Neutrophil (primary cell): ENCODE results near the gene PTMS.

Experiments used
- H3K27ac ChIP-seq: fragments of 200-600 bp; sonication (generic); 2 replicates; pipeline ENCODE4 v1.5.1; 2016; ENCODE audit warnings: mild to moderate bottlenecking, moderate library complexity
- H3K27me3 ChIP-seq: fragments of 200-600 bp; sonication (generic); 2 replicates; pipeline ENCODE4 v1.6.0; 2016; ENCODE audit warnings: mild to moderate bottlenecking
- H3K36me3 ChIP-seq: fragments of 200-600 bp; sonication (generic); 2 replicates; pipeline ENCODE4 v1.5.1; 2017
- H3K4me1 ChIP-seq, 2 experiments: fragments of 200-600 bp in 1 of 2; sonication (generic) in 1 of 2; 1 replicate in 1 of 2; 2 replicates in 1 of 2; pipeline versions ENCODE4 v1.5.1 to v1.6.1; 2013 to 2016; ENCODE audit warnings: low read depth in 1 of 2, low read length in 1 of 2, mild to moderate bottlenecking in 1 of 2, moderate library complexity in 1 of 2; ENCODE audit not compliant: control insufficient read depth in 1 of 2, insufficient read depth in 1 of 2
- H3K4me3 ChIP-seq, 2 experiments: fragments of 200-600 bp in 1 of 2; sonication (generic) in 1 of 2; 1 replicate in 1 of 2; 2 replicates in 1 of 2; pipeline ENCODE4 v1.5.1; 2013 to 2016; ENCODE audit warnings: low read depth in 1 of 2, low read length in 1 of 2, mild to moderate bottlenecking in 1 of 2, moderate library complexity in 1 of 2
- H3K9me3 ChIP-seq: fragments of 200-600 bp; sonication (generic); 2 replicates; pipeline ENCODE4 v1.5.1; 2016
- TF ChIP-seq, protein P1 (sequence below): fragments of 200-600 bp; sonication (generic); IDR thresholded peaks from 2 replicates; pipeline ENCODE4 v1.5.1; 2016; ENCODE audit warnings: antibody characterized with exemption

Gene PTMS

DNA sequence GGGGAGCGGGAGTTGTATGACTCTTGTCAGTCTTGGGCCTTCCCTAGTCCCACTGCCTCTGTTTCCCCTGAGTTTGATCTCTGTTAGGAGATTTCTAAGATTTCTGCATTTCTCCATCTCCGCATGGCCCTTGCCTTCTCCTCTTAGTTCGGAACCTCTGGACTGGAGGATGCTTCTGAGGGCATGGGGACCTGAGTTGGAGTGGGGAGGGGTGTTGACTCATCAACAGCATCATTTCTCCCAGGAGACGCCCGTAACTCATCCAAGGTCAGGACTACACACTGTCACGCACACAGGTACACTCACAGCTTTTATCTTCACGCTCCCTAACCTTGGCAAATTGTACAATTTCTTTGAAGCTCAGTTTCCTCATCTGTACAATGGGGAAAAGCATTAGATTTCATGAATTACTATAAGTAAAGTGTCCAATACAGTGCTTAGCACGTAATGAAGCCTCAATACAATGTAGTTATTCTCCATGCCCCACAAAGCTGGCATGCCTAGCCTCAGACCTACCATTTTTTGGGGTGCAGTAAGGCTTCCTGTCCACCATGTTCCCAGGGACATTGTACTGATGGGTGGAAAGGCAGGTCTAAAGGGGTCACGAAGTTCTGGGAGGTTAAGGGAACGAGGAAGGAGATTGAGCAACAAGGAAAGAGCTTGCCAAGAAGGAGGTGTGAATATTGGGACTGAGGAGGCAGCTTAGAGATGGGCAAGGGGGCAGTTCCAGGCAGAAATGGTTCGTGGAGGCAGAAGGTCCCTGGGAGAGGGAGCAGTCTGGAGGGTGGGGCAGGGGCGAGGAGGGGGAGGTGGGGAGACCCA is 5.6 kb downstream of the PTMS start:
- Histone ChIP-seq H3K9me3 (no peaks in the 10 kb centered on the region), H3K36me3 (no peaks in the 10 kb centered on the region), H3K4me1 (peaks cover 7 to 20% of the 10 kb centered on the region in 2 experiments), H3K27ac (no peak overlapping the region), H3K4me3 (no peak overlapping the region), H3K27me3 (peaks cover 98% of the 10 kb centered on the region)
- TF ChIP-seq, protein P1, sequence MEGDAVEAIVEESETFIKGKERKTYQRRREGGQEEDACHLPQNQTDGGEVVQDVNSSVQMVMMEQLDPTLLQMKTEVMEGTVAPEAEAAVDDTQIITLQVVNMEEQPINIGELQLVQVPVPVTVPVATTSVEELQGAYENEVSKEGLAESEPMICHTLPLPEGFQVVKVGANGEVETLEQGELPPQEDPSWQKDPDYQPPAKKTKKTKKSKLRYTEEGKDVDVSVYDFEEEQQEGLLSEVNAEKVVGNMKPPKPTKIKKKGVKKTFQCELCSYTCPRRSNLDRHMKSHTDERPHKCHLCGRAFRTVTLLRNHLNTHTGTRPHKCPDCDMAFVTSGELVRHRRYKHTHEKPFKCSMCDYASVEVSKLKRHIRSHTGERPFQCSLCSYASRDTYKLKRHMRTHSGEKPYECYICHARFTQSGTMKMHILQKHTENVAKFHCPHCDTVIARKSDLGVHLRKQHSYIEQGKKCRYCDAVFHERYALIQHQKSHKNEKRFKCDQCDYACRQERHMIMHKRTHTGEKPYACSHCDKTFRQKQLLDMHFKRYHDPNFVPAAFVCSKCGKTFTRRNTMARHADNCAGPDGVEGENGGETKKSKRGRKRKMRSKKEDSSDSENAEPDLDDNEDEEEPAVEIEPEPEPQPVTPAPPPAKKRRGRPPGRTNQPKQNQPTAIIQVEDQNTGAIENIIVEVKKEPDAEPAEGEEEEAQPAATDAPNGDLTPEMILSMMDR = no peak

DNA sequence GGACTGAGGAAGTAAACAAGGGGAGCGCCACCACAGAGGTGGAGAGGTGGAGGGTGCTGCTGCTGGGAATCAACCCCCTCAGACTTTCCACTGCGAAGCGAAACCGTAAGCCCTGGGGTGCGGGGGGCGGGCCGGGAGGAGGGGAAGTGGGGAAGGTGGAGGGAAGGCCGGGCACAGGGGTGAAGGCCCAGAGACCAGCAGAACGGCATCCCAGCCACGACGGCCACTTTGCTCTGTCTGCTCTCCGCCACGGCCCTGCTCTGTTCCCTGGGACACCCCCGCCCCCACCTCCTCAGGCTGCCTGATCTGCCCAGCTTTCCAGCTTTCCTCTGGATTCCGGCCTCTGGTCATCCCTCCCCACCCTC is 6.2 kb downstream of the PTMS start, which contains the start of gene LAG3:
Gene LAG3, plus strand, starts transcription at position 190 of the 365 bp plus-strand sequence. CDS start 333 bp downstream, outside the sequence.
- peaks cover 3 to 18% of the 10 kb centered on the region in 2 experiments for H3K4me1 ChIP-seq
- TF ChIP-seq, protein P1 = no peak
- no peak within 1 kb of the TSS for H3K27ac ChIP-seq
- H3K4me3 ChIP-seq = peak within 1 kb of the TSS in 1 of 2 experiments; percentile 20
- no peaks in the 10 kb centered on the region for H3K36me3 ChIP-seq
- no peaks in the 10 kb centered on the region for H3K9me3 ChIP-seq
- peaks cover 100% of the 10 kb centered on the region for H3K27me3 ChIP-seq

DNA sequence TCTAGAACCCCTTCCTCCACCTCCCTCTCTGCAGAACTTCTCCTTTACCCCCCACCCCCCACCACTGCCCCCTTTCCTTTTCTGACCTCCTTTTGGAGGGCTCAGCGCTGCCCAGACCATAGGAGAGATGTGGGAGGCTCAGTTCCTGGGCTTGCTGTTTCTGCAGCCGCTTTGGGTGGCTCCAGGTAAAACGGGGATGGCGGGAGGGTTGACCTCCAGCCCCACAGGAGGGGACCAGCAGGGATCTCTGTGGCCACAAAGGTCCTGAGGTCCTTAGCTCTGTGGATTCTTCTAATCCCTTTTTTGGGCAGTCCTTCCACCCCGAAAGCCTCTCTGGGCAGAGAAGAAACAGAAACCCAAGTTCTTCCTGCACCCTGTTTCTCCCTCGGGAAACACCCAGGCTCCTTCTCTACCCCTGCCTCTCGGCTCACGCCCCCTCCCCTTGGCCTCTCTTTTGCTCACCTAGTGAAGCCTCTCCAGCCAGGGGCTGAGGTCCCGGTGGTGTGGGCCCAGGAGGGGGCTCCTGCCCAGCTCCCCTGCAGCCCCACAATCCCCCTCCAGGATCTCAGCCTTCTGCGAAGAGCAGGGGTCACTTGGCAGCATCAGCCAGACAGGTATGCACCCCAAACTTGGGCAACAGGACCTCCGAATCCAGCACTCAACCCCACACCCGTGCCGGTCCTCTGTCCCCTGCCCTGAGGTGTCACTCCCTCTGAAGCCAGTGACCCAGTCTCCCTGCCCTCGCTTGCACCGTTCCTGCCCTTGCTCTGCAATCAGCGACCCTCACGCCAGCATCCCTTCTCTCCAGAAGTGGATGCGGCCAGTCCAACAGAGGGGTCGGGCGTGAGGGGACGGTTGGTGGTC is 6.8 kb downstream of the PTMS start:
- peaks cover 100% of the 10 kb centered on the region for H3K27me3 ChIP-seq
- no peaks in the 10 kb centered on the region for H3K9me3 ChIP-seq
- no peak overlapping the region for H3K27ac ChIP-seq
- H3K4me3 ChIP-seq = peak overlapping the region in 1 of 2 experiments; percentile 20
- H3K4me1 ChIP-seq = peaks cover 5 to 12% of the 10 kb centered on the region in 2 experiments
- TF ChIP-seq, protein P1 = no peak
- no peaks in the 10 kb centered on the region for H3K36me3 ChIP-seq

DNA sequence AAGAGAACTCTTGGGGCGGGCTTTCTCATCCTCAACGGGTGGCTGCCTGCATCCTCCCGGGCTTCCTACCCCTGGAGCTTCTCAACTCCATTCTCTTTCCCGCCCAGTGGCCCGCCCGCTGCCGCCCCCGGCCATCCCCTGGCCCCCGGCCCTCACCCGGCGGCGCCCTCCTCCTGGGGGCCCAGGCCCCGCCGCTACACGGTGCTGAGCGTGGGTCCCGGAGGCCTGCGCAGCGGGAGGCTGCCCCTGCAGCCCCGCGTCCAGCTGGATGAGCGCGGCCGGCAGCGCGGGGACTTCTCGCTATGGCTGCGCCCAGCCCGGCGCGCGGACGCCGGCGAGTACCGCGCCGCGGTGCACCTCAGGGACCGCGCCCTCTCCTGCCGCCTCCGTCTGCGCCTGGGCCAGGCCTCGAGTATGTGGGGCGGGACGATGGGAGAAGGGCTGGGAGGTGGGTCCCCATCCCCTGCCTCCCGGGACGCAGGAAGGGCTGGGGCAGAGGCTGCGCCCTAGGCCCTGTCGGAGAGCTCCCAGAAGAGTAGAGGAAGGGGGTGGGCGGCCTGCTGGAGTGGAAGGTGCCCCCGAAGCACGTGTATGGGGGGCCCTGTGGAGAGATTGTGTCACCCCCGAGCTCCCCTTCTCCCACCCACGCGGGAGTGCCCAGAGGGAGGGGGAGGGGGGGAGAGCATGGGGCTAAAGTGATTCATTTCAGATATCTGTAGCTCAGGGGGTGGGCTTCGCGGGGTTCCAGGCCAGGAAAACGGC is 7.6 kb downstream of the PTMS start:
- H3K4me3 ChIP-seq = no peak overlapping the region
- peaks cover 100% of the 10 kb centered on the region for H3K27me3 ChIP-seq
- no peak overlapping the region for H3K27ac ChIP-seq
- no peaks in the 10 kb centered on the region for H3K9me3 ChIP-seq
- TF ChIP-seq, protein P1 = no peak
- H3K36me3 ChIP-seq = no peaks in the 10 kb centered on the region
- peaks cover 13 to 20% of the 10 kb centered on the region in 2 experiments for H3K4me1 ChIP-seq

DNA sequence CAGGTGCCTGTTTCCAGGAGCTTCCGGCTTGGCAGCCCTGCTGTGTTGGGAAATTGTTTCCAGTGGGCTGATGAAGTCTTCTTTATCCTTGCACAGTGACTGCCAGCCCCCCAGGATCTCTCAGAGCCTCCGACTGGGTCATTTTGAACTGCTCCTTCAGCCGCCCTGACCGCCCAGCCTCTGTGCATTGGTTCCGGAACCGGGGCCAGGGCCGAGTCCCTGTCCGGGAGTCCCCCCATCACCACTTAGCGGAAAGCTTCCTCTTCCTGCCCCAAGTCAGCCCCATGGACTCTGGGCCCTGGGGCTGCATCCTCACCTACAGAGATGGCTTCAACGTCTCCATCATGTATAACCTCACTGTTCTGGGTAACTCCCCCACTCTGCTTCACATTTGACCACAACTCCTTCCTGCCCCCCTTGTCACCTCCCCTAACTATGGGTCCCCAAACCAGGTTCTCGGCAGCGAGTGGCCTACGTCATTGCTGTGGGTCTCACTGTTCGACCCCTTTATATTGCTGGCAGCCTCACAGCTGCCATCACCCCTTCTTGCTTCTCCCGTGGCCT is 8.4 kb downstream of the PTMS start:
- H3K36me3 ChIP-seq = no peaks in the 10 kb centered on the region
- H3K9me3 ChIP-seq = no peaks in the 10 kb centered on the region
- H3K27ac ChIP-seq = no peak overlapping the region
- TF ChIP-seq, protein P1 = no peak
- H3K4me3 ChIP-seq = no peak overlapping the region
- H3K4me1 ChIP-seq = peaks cover 18 to 24% of the 10 kb centered on the region in 2 experiments
- H3K27me3 ChIP-seq = peaks cover 92% of the 10 kb centered on the region
